Mesodermal cell (in vitro differentiated cells): Measurements from ENCODE around the gene VAMP2.

ENCODE experiments used
- H3K27ac ChIP-seq: 2 replicates; pipeline ENCODE4 v1.7.0; 2013; ENCODE audit warnings: mild to moderate bottlenecking, low read depth, low read length, moderate library complexity; ENCODE audit not compliant: severe bottlenecking
- H3K36me3 ChIP-seq: 2 replicates; pipeline ENCODE4 v1.7.1; 2013; ENCODE audit warnings: mild to moderate bottlenecking, low read length, moderate library complexity; ENCODE audit not compliant: control insufficient read depth, insufficient read depth
- H3K4me1 ChIP-seq: one replicate; pipeline ENCODE4 v1.7.1; 2013; ENCODE audit warnings: mild to moderate bottlenecking, low read length; ENCODE audit not compliant: insufficient read depth, control insufficient read depth, poor library complexity, severe bottlenecking
- H3K4me3 ChIP-seq: 2 replicates; pipeline ENCODE4 v1.7.0; 2013; ENCODE audit warnings: low read length, control low read depth, mild to moderate bottlenecking; ENCODE audit not compliant: insufficient read depth, poor library complexity, severe bottlenecking; ENCODE audit errors: extremely low read depth
- H3K9me3 ChIP-seq: 2 replicates; pipeline ENCODE4 v1.7.1; 2013; ENCODE audit warnings: mild to moderate bottlenecking, low read length, moderate library complexity; ENCODE audit not compliant: control insufficient read depth
- WGBS, 2 experiments: methylation state at CpG; one replicate each; pipeline ENCODE4 v1.1.5; 2013; ENCODE audit warnings: missing lambda C conversion rate in 2 of 2; ENCODE audit not compliant: insufficient coverage in 2 of 2; 5-methylcytosine and 5-hydroxymethylcytosine counted together

The VAMP2 gene

GRCh38 chr17:8153957-8154607 is 8.7 kb downstream of the VAMP2 start:
- H3K4me1 ChIP-seq: peaks cover 31% of the 10 kb centered on the region
- peaks cover 20% of the 10 kb centered on the region for H3K36me3 ChIP-seq
- 9 to 12% methylated on average over 12 to 14 of the region's 22 CpGs for WGBS, 2 experiments
- peak overlapping the region; percentile 28 for H3K4me3 ChIP-seq
- no peaks in the 10 kb centered on the region for H3K9me3 ChIP-seq
- H3K27ac ChIP-seq: peak overlapping the region; percentile 100

GRCh38 chr17:8153525-8153956 is 9.2 kb downstream of the VAMP2 start:
- peaks cover 31% of the 10 kb centered on the region for H3K4me1 ChIP-seq
- 69 to 73% methylated on average over 13 of the region's 13 CpGs for WGBS, 2 experiments

GRCh38 chr17:8153031-8153451 is 9.7 kb downstream of the VAMP2 start:
- 91 to 94% methylated on average over 6 to 7 of the region's 7 CpGs for WGBS, 2 experiments
- H3K4me3 ChIP-seq: no peak overlapping the region

More at GRCh38 chr17:8153525-8153956, 9.2 kb downstream of the VAMP2 start:
- Histone ChIP-seq H3K36me3 (peaks cover 22% of the 10 kb centered on the region), H3K27ac (peak overlapping the region; percentile 100), H3K4me3 (no peak overlapping the region), H3K9me3 (no peaks in the 10 kb centered on the region)

GRCh38 chr17:8152112-8152775 is 10.5 kb downstream of the VAMP2 start, which contains the start of gene PER1:
PER1 (minus strand) TSS chr17:8152404; CDS start chr17:8150706, 1,698 bp downstream.
- peaks cover 31% of the 10 kb centered on the region for H3K36me3 ChIP-seq
- H3K9me3 ChIP-seq: no peaks in the 10 kb centered on the region
- H3K4me1 ChIP-seq: peaks cover 31% of the 10 kb centered on the region
- peak within 1 kb of the TSS; percentile 70 for H3K4me3 ChIP-seq
- 7 to 12% methylated on average over 40 to 41 of the region's 42 CpGs for WGBS, 2 experiments
- peak within 1 kb of the TSS; percentile 100 for H3K27ac ChIP-seq

More at GRCh38 chr17:8153031-8153451, 9.7 kb downstream of the VAMP2 start:
- H3K9me3 ChIP-seq: no peaks in the 10 kb centered on the region
- H3K27ac ChIP-seq: peak overlapping the region; percentile 100
- H3K4me1 ChIP-seq: peaks cover 31% of the 10 kb centered on the region
- H3K36me3 ChIP-seq: peaks cover 23% of the 10 kb centered on the region

GRCh38 chr17:8151641-8152111 is 11.1 kb downstream of the VAMP2 start:
- Histone ChIP-seq H3K9me3 (no peaks in the 10 kb centered on the region), H3K27ac (peak overlapping the region; percentile 89), H3K36me3 (peaks cover 37% of the 10 kb centered on the region), H3K4me1 (peaks cover 31% of the 10 kb centered on the region), H3K4me3 (peak overlapping the region; percentile 70)
- WGBS, 2 experiments: 1 to 2% methylated on average over 17 to 21 of the region's 22 CpGs

GRCh38 chr17:8151120-8151640 is 11.6 kb downstream of the VAMP2 start:
- peak overlapping the region; percentile 89 for H3K27ac ChIP-seq
- peaks cover 31% of the 10 kb centered on the region for H3K4me1 ChIP-seq
- H3K9me3 ChIP-seq: no peaks in the 10 kb centered on the region
- peak overlapping the region; percentile 70 for H3K4me3 ChIP-seq
- H3K36me3 ChIP-seq: peaks cover 42% of the 10 kb centered on the region
- 1% methylated on average over 18 to 38 of the region's 38 CpGs for WGBS, 2 experiments

- 86 to 95% methylated on average over 12 to 15 of the region's 18 CpGs for WGBS, 2 experiments
- Histone ChIP-seq H3K9me3 (no peaks in the 10 kb centered on the region), H3K27ac (peak overlapping the region; percentile 41), H3K4me3 (peak overlapping the region; percentile 70), H3K36me3 (peaks cover 49% of the 10 kb centered on the region), H3K4me1 (peaks cover 31% of the 10 kb centered on the region)
Observed at GRCh38 chr17:8150194-8151119, 12.3 kb downstream of the VAMP2 start.

GRCh38 chr17:8149419-8150193 is 13.1 kb downstream of the VAMP2 start:
- H3K27ac ChIP-seq: no peak overlapping the region
- WGBS, 2 experiments: 97 to 98% methylated on average over 26 to 28 of the region's 29 CpGs
- H3K9me3 ChIP-seq: no peaks in the 10 kb centered on the region
- peaks cover 53% of the 10 kb centered on the region for H3K36me3 ChIP-seq
- no peak overlapping the region for H3K4me3 ChIP-seq
- peaks cover 24% of the 10 kb centered on the region for H3K4me1 ChIP-seq

GRCh38 chr17:8148560-8148959 is 14.2 kb downstream of the VAMP2 start:
- no peak overlapping the region for H3K27ac ChIP-seq
- WGBS, 2 experiments: 98 to 100% methylated on average over 6 to 7 of the region's 13 CpGs
- H3K4me3 ChIP-seq: no peak overlapping the region
- peaks cover 63% of the 10 kb centered on the region for H3K36me3 ChIP-seq
- no peaks in the 10 kb centered on the region for H3K9me3 ChIP-seq
- H3K4me1 ChIP-seq: peaks cover 16% of the 10 kb centered on the region
